Anterior cingulate cortex (tissue), 58 donors: ENCODE measurements around the gene AP3B1.

ENCODE experiments used
- DNase-seq, 58 donors: peaks; one replicate each; lab custom pipeline; 2025; lab: John Stamatoyannopoulos, UW

The AP3B1 gene

DNA sequence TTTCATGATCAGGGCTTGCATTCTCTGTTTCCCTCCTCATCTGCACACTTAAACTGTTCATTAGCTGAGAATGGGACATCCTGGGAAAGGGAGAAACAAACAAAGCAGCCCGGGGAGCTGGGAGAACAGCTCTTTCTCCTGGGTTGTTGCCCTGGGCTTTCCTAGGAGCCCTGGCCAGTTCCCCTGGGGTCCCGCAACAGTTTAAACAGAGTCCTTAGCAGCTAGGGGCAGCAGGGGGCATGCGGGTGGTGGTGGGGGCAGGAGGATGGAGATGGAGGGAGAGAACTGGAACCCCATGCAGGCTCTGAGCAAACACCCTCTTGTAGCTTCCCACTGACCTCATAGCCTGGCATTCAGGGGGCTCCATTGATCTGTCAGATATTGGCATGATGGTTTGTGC is 309.3 kb downstream of the AP3B1 start:
- DNase-seq, result no peak

DNA sequence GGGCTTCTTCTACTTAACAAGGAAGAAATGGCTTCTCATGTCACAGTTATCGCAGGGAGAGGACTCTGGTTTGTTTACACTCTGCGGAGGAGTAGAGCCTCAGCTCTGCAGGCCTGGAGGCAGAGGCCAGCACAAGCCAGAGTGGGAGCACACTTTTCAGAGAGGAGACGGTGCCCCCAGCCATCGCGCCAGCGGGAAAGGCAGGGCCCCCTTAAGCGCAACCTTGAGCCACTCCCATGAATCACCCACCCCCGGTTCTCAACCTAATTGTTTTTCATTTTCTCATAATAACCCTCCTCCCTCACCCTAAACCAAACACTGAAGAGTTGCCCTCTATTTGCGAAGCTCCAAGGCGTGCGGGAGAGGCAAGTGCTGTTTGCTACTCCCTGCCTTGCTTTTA is 309.9 kb downstream of the AP3B1 start:
- no peak for DNase-seq

DNA sequence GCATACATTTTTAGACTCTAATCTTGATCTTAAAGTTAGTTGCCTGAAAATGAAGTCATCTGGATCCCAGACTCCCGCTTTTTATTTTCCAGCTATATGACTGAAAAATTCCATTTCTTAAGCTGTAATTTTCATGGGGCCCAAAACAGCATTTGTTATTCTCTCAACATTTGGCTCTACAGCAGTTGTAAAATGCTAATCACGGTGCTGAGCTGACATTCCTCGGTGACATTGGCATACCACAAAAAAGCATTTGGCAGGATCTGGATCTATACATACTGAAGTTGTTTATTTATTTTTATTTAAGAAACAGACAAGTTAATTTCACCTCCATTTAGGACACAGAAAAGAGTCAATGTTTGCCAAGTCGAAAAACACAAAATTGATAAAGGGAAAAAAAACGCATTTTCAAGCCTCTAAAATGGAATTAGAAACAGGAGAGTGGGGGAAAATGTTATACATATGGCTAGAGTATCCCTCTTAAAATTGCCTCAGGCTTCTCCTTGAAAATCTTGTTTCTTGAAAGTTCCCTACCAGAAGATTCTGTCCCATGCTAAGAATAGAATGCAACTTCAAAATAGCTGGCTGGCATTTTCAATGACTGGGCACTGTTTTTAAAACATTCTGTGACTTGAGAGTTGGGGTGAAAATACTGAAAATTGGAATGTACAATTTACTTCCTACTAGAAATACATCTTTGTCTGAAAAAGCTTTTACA is 310.9 kb downstream of the AP3B1 start:
- DNase-seq, result peak in 1 of 58 donors; percentile 23

DNA sequence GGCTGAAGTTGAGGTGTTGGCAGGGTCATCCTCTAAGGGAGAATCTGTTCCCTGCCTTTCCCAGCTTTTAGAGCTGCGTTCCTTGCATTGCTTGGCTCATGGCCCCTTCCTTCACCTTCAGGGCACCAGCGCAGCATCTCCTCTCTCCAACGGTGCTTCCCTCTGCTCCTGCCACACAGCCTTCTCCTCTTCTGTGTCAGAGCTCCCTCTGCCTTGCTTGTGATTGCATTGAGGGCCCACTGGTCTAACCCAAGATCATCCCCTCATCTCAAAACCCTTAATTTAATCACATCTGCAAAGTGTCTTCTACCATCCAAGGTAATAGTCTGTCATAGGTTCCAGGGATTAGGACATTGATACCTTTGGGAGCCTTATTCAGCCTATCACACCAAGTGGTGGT is 312.7 kb downstream of the AP3B1 start:
- DNase-seq, result no peak

DNA sequence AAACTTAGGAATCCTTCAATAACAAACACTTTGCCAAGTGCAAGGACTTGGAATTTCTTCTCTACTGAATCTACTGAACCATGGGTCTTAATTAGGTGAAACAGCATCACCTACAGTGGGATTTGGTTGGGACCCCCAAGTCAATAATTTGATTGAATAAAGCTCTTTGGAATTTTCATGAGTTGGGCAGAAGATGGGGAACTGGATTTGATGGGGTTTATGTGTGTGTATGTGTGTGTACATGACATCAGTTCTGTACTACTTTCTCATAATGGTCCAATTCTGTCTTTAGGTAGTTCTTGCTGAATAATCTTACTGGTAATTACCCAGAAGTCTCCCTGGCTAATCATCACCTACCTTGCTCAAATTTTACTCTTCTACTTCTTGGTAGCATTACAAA is 319.9 kb downstream of the AP3B1 start:
- no peak for DNase-seq

DNA sequence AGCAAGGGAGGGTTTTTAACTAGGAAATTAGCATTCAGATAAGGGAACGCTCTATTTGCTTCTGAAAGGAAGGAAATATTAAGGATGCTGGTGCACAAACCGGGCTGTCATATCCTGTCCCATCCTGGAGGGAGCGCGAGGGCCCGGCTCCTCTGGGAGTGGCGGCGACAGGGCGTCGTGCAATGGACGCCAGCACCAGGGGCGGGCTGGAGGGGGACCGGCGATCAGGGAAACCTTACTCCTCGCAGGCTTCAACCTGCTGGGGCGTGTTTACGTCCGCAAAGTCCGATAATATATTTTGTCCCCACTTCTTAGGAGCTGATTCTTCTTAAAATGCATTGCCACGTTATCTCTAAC is 321.3 kb downstream of the AP3B1 start:
- no peak for DNase-seq

DNA sequence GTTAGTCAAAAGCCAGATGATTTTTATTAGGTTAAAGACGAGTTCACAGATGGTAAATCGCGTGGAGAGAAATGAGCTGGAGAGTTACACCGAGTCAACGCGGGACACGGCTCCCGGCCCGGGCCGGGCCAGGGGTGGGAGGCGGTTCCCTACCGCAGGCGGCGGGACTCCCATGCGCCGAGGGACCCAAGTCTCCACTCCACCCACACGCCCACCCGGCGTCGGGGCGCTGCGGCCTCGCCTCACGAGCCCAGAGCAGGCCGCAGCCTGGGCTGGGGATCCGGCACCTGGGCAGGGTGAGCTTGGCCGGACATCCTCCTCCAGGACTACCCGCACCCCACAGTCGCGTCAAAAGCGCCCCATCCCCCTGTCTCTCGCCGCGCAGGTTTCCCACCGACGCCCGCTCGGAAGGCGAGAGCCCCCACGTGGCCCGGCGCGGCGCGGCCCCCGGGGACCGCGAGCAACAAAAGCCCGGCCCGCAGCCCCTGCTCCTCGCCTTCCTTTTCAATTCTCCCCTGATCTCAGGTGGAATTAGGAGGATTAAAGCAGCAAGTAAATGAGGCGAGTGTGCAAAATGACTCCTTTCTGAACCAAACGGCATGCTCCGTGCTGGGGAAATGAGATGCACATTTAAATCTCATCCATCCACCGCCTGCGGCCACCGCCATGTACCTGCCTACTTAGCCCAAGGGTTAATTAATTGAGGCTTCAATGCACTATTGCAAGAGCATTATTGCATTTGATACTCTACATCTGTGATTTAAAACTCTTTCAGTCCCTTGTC is 321.8 kb downstream of the AP3B1 start:
- DNase-seq, result peak in 2 of 58 donors; percentile 22 to 34

DNA sequence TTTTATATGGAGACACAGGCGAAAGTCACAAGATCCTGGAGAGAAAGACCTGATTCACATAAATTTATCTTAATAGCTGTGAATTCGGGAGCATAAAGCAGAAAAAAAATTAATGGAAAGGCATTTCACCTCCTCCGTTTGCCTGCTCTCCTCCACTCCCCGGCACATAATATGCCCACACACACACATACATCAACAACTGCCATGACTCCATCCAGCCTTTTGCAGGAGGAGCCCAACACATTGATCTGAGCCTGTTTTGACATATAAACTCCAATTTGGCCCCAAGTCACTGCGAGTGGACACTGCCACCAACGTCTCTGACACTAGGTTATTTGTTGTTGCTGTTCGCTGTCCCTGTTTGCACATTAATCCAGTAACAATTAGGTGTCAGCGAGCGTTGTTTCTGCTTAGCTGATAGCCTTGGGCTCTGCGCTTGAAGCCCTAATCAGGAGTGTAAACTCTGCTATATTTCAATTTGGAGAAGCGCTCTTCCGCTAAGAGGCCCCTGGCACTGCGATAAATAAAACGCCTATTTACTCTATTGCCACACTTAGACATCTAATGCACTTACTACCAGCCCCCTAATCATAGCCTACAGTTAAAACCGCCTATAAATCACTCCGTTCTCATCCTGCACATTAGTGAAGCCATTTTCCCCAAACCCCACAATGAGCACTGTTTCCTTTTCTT is 322.6 kb downstream of the AP3B1 start:
- no peak for DNase-seq

DNA sequence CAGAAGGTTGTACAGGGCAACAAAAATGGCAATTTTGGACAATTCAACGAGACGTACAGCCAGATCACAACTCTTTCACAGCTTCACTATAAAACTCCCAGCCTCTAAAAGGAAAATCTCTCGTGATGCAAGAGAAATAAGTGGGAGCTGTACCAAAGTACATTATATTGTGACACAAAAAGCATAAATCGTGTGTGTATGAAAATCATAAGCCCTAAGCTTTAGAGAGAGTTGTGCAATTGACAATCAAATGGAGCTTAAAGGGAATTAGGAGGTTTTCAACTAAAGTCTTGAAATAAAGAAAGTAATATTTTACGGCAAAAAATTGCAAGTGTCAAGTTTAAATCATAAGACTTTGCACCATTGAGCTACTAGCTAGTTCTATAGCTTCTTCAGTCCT is 323.6 kb downstream of the AP3B1 start:
- DNase-seq, result no peak

DNA sequence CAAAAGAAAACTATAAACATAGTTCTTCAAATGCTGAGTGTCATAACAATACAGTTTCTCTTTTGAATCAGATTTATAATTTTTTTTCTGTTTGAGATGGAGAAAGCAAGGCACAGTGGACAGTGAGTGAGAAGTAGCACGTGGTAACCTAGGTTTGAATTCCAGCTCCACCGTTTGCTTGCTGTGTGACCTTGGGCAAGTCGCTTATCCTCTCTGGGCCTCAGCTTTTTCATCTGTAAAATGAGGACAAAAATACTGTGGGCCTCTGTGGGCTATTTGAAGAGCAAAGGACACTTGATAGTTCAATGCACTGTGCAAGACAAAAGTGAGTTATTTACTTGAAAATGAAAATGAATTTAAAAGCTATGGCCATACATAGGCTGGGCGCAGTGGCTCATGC is 330.7 kb downstream of the AP3B1 start:
- no peak for DNase-seq

DNA sequence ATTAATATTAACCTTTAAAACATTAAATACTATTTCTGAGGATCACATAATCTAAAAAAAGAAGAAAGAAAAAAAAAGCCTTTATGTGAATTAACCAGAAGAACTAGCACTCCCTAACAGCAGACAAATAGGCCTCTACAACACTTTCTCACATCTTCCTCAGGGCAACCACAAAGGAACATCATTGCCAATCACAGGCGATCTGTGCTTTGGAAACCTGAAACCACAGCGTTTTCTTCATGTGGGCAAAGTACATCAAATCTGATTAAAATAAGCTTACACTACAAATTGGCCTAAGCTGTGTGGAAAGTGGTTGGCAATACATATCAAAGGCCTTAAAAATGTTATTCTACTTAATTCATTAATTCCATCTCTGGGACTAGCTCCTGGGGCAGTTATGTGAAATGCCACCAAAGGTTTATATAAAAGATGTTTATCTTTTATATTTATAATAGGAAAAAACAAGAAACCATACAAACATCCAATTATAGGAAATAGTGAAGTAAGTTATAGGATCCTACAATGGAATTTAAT is 333.6 kb downstream of the AP3B1 start:
- no peak for DNase-seq

DNA sequence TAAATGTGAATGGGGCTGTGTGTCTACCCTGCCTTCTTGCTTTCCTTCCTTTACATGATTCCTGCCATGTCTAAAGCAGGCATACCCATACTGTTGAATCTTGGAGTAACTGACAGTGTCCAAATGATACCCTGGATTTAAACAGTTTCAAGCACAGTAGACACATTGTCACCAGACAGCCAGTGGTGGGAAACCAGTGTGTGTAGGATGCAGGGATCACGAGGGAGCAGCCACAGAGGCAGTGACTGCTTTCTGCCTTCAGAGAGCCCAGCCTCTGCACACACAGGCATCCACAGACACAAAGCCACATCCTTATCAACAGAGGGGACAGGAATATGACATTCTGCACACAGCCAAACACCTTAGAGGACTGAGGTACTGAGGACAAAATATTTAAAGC is 334.2 kb downstream of the AP3B1 start:
- DNase-seq, result peak in 18 of 58 donors; percentile 7 to 58 (median 32)

DNA sequence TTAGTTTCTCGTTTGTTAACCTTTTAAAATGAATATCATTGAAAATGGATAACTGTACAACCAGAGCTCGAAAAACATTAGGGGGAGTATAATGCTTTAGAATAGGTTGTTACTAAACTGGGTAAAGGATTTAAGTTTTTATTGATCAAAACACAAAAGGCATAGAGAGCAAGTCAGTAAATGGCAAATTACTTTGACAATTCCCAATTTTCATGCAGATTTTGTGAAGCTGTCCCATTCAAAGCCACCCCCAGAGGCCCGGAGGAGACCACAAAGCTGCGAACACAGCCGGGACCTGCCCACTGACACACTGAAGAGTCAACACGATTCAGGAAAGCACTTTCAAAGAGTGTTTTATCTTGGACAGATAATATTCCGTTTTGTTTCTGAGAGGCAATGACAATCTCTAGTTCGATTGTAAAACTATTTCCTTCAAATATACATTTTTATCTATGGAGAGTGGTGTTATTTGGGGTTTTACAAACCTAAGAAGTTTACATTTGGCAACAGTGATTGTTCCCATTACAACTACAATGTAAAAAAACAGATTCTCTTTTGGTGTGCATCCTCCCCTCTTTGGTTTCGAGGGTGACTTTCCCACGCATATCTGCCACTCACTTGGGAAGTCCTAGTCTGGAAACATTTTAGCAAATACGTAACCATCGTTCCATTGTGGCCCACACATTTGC is 335.7 kb downstream of the AP3B1 start:
- DNase-seq, result no peak

DNA sequence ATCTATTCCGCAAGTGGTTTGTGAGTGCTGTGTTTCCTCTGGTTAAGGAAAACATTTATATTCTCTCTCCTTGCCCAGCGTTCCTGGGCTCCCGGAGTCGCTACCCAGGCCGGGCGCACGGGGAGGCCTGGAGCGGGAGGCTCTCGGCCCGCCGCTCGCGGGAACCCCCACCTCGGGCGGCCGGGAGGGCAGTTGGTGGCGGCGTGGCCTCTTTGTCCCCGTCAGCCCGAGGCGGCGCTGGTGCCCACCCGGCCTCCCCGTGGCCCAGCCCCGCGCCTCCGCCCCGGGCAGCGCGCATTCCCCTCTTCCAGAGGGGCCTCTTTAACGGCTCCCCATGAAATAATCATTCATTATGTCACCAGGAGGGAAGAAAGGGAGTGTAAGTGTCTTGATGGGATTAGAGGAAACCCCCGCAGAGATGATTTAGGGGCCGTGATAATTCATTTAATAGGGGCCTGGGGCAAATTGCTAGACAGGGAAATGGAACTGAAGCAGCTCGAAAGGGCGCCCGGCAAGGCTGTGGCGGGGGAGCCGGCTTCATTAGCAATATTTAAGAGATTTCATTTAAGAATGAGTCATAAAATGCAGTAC is 336.5 kb downstream of the AP3B1 start:
- DNase-seq, result peak in 1 of 58 donors; percentile 5

DNA sequence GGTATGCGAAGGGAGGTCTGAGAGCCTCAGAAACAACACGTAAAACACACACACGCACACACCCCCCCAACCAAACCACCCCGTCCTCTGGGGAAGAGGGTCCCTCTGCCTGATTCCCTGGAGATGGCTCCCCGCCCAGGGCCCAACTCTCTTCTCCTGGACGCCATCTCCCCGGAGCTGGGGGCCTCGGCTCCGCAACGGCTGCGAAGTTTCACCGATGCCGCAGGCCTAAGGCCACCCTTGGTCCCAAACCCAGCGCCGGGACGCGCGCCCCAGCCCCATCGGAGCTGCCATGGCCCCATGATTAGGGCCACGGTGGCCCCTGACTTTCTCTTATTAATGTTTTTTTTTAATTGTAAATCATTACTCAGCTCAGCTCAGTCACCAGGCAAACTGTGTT is 337.0 kb downstream of the AP3B1 start:
- no peak for DNase-seq

DNA sequence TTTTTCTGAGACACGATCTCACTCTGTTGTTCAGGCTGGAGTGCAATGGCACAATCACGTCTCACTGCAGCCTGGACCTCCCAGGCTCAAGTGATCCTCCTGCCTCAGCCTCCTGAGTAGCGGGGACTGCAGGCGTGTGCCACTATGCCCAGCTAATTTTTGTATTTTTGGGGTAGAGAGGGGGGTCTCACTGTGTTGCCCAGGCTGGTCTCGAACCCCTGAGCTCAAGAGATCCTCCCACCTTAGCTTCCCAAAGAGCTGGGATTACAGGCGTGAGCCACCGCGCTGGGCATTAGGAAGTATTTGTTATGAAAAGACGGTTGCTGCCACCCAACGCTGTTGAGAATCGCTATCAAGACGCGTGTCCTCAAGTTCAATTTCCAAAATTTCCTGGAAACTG is 337.4 kb downstream of the AP3B1 start:
- no peak for DNase-seq

DNA sequence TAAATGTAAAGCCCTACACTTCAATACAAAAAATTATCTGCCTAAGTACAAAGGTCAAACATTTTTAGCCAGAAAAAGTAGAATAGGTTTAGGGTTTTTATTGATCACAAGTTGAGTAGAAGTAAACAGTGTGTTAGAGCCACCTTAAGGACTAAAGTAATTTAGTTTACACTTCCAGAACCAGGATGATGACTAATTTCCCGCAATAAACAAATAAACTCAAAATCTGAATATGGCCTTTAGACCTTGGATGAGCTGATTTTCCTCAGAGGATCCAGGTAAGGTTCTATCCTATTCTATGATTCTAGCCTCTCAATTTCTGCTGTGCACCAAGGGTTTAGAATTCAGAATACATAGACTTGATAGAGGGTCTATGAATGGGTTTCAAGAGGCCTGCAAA is 338.9 kb downstream of the AP3B1 start:
- DNase-seq, result no peak

DNA sequence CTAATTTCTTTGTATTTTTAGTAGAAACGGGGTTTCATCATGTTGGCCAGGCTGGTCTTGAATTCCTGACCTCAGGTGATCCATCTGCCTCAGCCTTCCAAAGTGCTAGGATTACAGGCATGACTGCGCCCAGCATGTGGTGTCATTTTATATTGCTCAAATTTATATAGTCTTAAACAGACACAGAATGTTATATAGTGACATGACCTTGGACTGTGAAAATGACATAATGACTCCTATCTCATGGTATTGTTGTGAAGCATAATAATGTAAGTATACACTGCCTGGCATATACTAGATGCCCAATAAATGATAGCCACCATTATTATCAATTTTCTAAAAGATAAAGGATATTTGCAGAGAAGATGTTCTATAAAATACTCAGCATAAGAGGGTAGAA is 341.1 kb downstream of the AP3B1 start:
- DNase-seq, result no peak

DNA sequence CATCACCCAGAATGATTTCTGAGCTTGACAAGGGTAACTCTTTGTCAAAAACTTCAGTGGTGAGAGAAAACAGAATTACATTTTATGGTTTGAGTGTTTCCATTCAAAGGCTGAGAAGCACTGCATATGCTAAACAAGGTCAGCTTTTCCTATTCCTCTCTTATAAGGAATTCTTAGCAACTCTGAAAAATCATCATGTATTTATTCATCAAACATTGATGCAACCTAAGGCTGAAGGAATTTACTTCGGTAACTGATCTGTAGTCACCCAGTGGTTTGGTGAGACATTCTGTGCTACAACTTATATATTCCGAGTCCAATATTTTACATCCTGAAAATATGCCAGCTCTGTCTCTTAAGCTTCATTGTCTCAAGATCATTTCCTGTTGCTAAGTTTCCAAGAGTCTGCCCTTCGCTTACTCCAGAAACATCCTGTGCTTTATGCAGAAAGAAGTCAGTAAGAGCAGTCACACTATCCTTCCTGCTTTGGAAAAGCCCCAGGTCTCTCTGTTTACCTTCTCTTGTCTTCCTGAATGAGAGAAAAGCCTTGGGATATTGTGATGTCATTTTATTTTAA is 341.8 kb downstream of the AP3B1 start:
- no peak for DNase-seq
